ENCODE measurements around the gene NLN.

Gene NLN

DNA sequence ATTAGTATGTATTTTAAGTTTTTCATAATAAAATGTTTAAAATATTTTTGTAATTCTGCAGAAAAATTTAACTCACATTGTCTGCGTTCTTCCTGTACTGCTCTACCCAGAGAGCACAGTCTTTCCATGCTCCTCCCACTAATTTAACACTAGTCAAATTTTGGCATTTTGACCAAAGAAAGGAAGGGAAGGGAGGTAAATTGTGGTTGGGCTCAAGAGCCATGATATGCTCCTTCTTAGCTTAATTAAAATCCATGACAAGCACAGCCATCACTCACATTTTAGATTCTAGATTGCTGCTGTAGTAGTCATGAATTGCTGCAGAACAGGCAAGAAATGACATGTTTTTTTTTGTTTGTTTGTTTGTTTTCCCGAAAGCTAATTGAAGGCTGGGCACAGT is 98.4 kb downstream of the NLN start:
- TF ChIP-seq, protein P1, sequence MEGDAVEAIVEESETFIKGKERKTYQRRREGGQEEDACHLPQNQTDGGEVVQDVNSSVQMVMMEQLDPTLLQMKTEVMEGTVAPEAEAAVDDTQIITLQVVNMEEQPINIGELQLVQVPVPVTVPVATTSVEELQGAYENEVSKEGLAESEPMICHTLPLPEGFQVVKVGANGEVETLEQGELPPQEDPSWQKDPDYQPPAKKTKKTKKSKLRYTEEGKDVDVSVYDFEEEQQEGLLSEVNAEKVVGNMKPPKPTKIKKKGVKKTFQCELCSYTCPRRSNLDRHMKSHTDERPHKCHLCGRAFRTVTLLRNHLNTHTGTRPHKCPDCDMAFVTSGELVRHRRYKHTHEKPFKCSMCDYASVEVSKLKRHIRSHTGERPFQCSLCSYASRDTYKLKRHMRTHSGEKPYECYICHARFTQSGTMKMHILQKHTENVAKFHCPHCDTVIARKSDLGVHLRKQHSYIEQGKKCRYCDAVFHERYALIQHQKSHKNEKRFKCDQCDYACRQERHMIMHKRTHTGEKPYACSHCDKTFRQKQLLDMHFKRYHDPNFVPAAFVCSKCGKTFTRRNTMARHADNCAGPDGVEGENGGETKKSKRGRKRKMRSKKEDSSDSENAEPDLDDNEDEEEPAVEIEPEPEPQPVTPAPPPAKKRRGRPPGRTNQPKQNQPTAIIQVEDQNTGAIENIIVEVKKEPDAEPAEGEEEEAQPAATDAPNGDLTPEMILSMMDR (conservative IDR thresholded peaks at IDR 0.05; ENCODE audit: control insufficient read depth, insufficient read depth, low read depth, low read length) = no peak
- DNase-seq (ENCODE audit: low read depth) = no peak
- no peak overlapping the region for H3K4me3 ChIP-seq (ENCODE audit: control insufficient read depth, low read depth, low read length)

DNA sequence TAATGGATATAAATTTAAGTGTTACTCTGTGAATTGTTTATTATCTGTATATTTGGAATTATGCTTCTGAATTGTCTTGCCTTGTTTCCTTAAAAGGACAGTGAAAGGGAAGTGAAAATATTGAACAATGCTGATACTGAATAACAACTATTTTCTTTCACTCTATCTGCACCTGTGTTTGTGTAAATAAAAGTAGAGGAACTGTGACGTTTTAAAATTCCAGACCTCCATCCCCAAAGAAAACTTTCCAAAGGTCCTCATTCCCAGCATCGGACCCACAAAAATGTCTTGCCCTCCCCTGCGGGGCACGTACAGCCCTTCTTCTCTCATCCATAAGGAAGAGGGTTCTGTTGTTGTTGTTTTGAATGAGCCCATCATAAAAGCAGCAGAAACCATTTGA is 100.0 kb downstream of the NLN start:
- no peak for DNase-seq (ENCODE audit: low read depth)
- TF ChIP-seq, protein P1 (conservative IDR thresholded peaks at IDR 0.05; ENCODE audit: control insufficient read depth, insufficient read depth, low read depth, low read length) = no peak

DNA sequence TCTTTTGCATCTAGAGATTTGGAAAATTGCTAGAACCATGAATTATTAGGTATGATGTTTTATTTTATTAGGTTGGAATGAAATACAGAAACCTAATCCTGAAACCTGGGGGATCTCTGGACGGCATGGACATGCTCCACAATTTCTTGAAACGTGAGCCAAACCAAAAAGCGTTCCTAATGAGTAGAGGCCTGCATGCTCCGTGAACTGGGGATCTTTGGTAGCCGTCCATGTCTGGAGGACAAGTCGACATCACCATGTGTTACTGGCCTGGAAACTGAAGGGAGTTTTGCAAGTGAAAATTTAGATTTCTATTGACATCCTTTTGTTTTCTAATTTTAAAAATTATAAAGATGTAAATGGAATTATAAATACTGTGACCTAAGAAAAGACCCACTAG is 100.7 kb downstream of the NLN start:
- TF ChIP-seq, protein P1 (conservative IDR thresholded peaks at IDR 0.05; ENCODE audit: control insufficient read depth, insufficient read depth, low read depth, low read length) = no peak
- DNase-seq (ENCODE audit: low read depth) = no peak
- H3K4me3 ChIP-seq (ENCODE audit: control insufficient read depth, low read depth, low read length) = no peak overlapping the region

More for the DNA sequence above, 100.0 kb downstream of the NLN start:
- H3K4me3 ChIP-seq (ENCODE audit: control insufficient read depth, low read depth, low read length) = no peak overlapping the region

DNA sequence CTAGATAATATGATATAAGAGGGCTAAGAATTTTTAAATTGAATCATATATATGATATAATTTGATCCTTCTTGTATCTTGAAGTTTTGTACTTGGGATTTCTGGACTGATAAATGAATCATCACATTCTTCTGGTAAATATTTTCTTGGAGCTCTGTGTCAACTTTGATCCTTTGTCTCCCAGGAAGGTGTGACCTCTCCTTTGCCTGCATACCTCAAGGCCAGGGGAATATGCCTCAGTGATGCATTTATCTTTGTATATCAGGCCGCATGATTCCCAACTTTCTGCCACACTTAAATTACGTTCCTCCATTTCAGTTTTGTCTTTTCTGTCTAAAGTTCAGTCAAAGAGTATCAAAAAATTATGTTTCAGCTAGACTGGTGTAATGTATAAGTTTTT is 101.2 kb downstream of the NLN start:
- TF ChIP-seq, protein P1 (conservative IDR thresholded peaks at IDR 0.05; ENCODE audit: control insufficient read depth, insufficient read depth, low read depth, low read length) = no peak
- DNase-seq (ENCODE audit: low read depth) = no peak
- H3K4me3 ChIP-seq (ENCODE audit: control insufficient read depth, low read depth, low read length) = no peak overlapping the region

DNA sequence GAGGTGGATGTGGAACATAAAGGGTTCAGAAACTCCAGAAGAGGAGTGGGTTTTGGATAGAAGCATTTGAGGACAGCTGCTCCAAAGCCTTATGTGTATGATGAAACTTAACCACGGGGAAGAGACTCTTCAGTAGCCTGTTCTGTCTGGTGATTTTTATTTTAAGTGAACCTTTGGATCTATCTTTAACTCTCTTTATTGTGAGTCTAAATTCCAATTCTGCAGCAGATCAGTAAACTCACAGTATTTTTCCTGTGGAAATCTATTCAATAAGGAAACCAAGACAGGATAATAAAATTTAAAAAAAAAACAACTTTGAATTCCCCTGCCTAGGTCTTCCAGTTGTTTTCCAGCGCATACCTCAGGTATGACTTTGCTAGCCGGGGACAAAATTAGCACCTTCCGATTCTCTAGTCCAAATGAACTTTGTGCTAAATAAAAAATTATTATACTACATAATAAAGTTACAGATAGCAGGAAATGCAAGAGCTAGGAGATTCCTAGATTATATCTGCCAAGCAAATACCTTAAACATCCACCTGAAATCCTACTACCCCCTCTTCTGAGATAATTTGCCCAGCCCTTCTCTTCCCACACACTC is 101.9 kb downstream of the NLN start:
- TF ChIP-seq, protein P1 (conservative IDR thresholded peaks at IDR 0.05; ENCODE audit: control insufficient read depth, insufficient read depth, low read depth, low read length) = no peak
- DNase-seq (ENCODE audit: low read depth) = no peak
- H3K4me3 ChIP-seq (ENCODE audit: control insufficient read depth, low read depth, low read length) = no peak overlapping the region

DNA sequence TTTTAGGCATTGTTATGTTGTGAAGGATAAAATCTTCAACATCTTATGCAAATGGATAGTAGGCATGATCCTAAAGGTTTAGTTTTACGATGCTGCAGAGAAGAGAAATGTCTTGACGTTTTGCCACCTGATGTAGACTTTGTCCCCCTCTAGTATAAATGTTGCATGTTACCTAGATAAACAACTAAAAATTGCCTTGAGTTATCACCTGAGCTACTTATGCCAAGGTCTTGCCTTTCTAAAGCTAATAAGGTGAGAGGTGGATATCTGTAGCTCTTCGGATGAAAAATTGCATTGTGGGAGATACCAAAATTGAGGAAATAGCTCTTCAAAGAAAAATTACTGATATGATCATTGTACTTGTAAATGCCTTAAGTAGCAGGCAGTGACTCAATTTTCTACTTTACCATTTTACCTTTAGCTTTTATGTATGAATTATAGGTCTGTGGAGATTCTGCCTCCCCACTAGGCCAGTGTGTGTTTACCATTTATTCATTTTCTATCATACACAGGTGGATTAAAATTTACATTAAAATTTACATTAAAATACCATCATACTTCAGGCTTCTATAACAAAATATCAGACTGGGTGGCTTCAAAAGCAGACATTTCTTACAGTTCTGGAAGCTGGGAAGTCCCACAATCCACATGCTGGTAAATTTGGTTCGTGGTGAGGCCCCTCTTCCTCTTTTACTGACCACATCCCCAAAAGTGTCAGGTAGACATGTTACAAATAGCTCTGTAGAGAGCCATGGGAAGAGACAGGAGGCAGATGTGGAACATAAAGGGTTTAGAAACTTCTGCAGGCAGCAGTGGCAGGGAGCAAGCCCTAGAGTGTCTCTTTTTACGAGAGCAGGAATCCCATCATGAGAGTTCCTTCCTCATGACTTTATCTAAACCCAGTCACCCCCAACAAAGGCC is 103.7 kb downstream of the NLN start:
- DNase-seq (ENCODE audit: low read depth) = no peak
- TF ChIP-seq, protein P1 (conservative IDR thresholded peaks at IDR 0.05; ENCODE audit: control insufficient read depth, insufficient read depth, low read depth, low read length) = no peak
- H3K4me3 ChIP-seq (ENCODE audit: control insufficient read depth, low read depth, low read length) = no peak overlapping the region
